GM19023 (cell line): ENCODE measurements around the gene SCAMP3.
A peak's percentile ranks its signal among the peaks of the same experiment; 100 is the strongest.

Experiments
- ATAC-seq: cut with Tn5 transposase; IDR thresholded peaks from one replicate; pipeline ENCODE4 v1.9.1; 2021; ENCODE audit warnings: mild to moderate bottlenecking, moderate library complexity; ENCODE audit not compliant: unreplicated experiment

SCAMP3 gene

DNA sequence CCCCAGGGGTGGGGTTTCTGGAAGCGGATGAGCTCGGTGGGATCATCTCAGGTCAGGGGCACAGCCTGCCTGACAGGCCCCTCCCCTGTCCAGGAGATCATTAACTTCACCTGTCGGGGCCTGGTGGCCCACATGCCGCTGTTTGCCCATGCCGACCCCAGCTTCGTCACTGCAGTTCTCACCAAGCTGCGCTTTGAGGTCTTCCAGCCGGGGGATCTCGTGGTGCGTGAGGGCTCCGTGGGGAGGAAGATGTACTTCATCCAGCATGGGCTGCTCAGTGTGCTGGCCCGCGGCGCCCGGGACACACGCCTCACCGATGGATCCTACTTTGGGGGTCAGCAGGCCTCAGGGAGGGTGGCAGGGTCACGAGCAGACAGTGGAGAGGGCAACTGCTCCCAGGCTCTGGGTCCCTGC, 23.5 kb upstream of the SCAMP3 start:
- no peak for ATAC-seq

DNA sequence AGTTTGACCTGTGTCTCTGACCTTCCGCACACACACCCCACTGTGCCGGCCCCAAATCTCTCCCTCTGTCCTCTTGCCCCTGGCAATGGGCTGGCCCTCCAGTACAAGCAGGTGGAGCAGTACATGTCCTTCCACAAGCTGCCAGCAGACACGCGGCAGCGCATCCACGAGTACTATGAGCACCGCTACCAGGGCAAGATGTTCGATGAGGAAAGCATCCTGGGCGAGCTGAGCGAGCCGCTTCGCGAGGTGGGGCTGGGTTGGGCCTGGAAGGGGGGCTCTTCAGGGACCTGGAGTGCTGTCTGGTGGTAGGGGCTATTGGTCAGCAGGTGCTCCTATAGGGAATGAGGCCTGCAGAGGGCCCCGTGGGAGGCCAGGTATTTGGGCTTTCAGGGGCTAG, 22.9 kb upstream of the SCAMP3 start:
- no peak for ATAC-seq

DNA sequence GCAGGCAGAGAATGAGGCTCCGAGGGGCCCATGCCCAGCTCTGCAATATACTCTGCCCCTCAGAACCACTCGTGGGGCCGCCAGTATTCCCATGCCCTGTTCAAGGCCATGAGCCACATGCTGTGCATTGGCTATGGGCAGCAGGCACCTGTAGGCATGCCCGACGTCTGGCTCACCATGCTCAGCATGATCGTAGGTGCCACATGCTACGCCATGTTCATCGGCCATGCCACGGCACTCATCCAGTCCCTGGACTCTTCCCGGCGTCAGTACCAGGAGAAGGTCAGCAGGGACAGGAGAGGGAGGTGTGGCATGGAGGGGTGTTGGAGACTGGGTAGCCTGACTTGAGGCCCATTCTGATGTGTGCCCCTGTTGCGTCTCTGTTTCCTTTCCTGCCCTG, 22.3 kb upstream of the SCAMP3 start:
- ATAC-seq: no peak

DNA sequence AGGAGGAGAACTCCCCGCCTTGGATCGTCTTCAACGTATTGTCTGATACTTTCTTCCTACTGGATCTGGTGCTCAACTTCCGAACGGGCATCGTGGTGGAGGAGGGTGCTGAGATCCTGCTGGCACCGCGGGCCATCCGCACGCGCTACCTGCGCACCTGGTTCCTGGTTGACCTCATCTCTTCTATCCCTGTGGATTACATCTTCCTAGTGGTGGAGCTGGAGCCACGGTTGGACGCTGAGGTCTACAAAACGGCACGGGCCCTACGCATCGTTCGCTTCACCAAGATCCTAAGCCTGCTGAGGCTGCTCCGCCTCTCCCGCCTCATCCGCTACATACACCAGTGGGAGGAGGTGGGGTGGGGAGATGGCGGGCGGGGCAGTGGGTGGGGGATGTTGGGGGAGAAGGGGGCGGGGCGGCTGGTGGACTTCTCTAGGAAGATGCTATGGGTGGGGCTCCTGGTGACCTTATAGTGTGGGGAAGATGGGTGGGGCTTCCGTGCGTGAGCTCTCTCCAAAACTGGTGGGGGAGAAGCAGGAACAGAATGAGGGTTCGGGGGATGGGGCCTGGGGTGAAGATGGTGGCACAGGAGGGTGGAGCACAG, 20.4 kb upstream of the SCAMP3 start:
- ATAC-seq: no peak

DNA sequence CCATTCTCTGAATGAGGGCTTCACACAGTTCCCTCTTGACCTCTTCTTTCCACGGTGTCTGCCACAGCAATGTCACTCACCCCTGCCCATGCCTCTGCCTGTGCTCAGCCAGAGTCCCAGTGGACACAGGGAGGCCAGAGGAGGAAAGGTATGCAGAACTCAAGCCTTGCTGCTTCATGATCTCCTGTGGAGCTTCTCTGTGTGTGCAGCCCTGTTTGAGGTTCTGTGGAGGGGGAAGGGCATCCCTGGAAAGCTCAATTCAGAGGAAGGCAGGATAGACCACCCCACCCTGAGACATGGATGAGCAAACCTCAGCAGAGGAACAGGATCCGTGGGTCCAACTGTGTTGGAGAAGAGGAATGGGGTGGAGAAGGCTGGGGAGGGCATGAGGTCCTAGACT, 17.1 kb upstream of the SCAMP3 start:
- ATAC-seq: no peak

DNA sequence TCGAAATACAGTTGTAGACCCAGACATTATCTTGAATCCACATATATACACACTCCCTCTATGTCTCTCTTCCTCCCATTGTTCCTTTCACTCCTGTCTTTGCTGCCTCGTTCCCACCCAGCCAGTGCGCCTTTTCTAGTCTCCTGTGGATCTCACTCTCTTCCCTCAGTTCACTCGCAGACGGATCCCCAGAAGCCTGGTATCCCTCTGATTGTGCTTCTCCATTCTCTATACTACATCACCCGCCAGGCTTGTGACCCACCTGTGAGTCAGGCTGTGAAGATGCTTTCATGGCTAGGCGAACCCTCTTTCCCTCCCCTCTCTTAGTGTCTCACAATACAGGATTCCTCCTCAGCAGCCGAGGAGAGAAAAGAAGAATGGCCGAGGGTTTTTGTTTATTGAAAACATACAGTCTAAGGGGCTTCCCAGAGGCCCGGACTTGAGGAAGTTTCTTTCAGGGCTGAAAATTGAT, 16.6 kb upstream of the SCAMP3 start:
- no peak for ATAC-seq

DNA sequence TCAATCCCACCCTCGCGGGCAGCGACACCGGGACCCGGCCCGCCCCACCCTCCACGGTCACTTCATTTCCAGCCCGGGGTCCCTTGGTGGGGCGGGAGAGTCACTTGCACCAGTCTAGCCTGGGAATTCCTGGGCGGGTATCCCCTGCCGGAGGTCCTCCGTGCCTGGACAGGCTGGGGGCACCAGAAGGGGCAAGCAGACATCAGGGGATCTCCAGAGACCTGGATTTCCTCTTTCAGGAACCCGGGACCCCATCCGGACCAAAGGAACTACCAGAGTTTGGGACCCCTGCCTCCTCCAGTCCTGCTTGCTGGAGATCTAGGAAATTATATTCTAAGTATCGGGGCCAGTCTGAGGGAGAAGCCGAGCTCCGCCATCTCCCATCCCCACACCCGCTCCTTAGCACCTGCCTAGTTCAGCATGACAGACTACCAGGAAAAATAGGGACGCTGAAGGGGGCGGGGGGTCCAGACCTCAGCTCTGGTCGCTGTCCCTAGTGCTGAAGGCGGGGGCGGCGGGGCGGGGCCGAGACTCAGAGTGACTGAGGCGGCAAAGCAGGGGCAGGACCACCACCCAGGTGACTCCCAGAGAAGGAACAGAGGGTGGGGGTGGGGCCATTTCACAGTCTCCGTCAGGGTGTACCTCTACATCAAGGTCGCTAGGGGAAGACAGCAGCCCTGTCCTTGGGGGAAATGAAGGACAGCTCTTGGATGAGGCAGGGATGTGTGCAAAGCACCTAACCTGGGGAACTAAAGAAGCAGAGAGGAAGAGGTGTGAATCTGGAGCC, 15.9 kb upstream of the SCAMP3 start:
- ATAC-seq: no peak

DNA sequence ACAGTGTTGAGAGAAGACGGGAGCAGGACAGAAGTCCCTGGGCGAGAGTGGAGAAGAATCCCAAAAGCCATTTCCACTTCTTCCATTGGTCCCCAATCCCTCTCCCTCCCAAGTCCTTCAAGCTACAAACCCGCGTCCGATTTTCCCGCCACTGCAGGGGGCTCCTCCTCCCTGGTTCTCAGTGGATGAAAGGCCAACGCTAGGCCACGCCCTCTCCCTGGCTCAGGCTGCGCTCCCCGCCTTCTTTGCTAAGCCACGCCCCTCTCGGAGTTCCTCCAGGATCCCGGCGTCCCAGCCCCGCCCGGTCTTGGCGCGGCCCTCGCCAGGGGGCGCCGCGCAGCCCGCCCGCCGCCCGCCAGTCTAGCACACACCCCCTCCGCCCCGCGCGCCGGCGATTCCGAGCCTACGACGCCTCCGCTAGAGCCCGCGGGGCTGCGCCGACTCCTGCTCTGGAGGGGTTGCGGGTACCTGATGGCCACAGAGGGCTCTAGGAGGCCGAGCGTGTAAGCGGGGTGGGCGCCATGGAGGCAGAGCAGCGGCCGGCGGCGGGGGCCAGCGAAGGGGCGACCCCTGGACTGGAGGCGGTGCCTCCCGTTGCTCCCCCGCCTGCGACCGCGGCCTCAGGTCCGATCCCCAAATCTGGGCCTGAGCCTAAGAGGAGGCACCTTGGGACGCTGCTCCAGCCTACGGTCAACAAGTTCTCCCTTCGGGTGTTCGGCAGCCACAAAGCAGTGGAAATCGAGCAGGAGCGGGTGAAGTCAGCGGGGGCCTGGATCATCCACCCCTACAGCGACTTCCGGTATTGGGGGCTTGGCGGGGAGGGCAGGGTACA, 15.1 kb upstream of the SCAMP3 start, which contains the start of gene HCN3:
TSS of gene HCN3 (plus strand) at position 394 of the 832 bp plus-strand sequence. CDS start at position 522, 128 bp downstream.
- ATAC-seq: peak; percentile 64

DNA sequence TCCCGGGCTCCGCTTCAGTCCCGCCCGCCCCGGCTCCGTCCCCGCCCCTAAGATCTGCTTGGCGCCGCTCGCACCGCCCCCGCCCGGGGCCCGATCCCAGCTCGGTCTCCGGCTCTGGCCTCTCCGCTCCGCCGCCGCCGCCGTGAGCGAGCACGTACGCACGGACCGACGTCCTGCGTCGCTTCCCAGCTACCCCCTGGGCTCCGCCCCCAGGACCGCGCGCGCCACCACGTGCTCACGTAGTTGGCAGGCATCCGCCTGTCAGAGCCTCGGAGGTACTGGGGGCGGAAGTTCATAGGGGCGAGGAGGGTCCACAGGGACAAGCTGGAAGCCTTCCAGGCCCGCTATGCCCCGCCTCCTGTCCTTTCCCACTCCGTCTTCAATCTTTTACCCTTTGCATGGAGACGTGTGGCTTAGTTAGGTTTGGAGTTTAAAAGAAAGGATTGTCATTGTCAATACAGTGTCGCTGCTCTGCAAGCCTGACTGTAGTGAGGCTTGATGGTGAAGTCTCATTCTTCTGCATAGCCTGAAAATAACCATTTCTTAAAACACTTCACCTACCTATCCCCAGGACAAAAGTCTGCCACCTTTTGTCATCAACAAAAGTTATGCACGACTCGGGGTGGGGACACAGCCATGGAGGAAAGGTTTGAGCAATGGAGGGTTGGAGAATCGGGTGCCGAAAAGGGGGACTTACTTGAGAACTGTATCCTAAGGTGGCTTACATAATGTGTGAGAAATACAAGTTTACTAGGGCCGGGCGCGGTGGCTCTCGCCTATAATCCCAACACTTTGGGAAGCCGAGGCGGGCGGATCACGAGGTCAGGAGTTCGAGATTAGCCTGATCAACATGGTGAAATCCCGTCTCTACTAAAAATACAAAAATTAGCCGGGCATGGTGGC, 11.4 kb upstream of the SCAMP3 start, which contains the start of gene CLK2:
TSS of gene CLK2 (minus strand) at position 162 of the 903 bp plus-strand sequence. CDS start 2,527 bp downstream, outside the sequence.
- ATAC-seq: peak; percentile 75

DNA sequence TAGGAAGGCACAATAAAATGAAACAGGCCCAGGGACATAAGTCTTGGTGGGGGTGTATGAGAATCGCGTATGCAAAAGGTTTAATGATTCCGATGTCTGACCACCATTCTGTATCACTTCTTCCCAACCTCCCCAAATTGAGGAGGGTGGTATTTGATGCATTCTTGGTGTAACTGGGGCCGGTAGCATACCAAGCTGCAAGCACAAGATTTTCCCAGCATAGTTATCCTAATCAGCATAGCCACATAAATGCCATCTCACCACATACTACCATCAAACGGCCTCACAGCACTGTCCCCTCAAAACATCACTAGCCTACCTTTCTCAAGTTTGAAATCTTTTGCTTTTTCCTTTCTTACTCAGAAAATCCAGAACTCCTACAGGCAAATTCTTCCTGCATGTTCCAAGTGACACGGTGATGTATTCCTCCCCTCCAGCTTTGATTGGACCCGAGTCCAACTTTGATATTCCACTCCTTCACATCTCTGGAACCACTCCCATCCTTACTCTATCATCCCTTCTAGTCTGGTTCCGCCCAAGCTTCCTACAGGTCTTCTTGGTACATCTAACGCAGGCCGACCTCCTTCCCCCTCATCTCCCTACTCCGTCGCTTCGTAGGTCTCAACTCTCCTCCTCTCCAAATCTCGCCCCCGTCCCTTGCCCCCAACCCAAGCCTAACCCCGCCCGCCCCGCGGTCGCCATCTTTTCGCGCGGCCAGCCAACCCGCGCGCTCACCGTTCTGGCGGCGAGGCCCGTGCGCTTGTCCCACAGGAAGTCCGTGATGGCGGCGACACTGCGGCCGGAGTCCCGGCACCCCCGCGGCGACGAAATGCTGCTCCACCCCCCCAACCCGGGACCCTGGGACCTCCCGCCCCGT, 10.5 kb upstream of the SCAMP3 start:
- peak; percentile 40 for ATAC-seq

DNA sequence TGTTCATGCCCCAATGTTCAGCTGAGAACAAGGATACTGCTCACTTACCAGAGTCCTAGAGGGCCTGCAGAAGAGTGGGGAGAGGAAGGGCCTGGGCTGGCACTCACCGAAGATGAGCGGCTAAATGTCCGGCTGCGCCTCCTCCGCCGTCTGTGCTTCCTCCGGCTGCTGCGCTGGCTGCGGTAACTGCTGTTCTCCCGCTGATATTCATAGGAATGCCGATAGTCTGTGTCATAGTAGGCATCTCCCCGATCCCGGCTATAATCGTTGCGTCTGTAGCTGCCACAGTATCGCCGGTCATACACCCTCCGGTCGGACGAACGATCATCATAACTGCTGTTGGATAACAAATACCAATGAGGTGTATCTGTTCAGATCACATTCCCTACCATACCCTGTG, 7.2 kb upstream of the SCAMP3 start:
- no peak for ATAC-seq

DNA sequence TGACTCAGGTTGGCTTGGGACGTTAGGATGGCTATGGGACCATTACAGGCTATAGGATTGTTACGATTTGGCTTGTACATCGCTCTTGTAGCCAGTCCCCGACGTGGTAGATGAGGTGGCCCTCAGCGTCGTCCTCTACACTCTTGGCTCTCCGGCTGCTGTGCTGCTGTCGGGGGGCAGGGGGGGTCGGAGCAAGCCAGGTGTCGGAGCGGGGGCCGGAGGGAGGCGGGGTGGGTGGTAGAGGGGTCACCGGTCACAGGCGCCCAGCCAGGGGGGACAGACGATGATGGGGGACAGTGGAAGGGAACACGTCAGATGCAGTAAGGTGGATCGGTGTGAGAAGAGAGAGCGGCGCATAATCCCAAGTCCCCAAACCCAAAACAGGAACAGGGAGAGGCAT, 6.5 kb upstream of the SCAMP3 start:
- no peak for ATAC-seq

DNA sequence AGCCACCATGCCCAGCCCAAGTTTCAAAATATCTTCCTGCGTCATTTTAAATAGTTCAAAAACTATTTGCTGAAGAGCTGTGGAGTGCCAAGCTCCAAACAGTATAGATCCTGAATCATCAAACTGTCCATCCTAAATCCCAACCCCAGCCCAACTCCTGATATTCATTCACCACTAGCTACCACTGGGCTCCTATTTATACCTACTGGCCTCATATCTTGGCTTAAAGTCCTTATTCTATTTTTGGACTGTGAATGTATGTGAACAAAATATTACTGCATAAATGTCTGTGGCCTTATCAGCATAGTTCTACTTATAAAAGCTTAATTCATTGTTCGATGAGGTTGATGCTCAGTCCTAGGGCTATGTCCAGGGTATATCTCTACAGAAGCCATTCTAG, 5.2 kb upstream of the SCAMP3 start:
- ATAC-seq: no peak

DNA sequence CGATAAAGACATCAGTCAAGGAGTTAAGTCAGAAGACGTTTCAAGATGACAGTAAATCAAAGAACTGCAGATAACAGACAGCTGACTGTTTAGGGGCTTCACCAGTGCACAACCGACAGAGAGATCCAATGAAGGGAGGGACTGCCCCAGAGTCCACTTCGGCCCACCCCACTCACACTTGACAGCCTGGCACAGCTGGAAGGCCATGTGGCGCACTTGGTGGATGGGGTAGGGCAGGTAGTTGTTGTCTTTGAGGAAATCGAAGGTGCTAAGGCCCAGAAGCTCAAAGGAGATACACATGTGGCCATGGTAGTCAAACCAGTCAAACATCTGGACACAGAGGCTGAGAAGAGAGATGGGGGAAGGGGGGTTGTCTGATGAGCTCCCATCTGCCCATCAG, 4.4 kb upstream of the SCAMP3 start:
- no peak for ATAC-seq

DNA sequence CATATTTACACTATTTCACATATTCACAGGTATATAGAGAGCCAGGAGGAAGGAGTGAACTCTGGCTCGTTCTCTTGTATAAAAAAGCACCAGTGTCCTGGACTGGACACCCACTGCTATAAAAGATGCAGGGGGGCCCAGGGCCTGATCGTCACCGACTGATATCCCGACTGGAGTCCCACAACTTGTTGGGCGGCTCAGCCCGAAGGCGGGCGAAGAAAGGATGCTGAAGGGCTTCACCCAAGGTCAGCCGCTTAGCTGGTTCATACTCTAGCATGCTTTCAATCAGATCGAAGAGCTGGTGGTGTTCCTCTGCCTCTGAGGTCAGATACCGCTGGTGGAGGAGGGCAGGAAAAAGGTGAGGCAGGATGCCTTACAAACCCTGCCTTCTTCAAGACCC, 907 bp upstream of the SCAMP3 start:
- ATAC-seq: no peak

DNA sequence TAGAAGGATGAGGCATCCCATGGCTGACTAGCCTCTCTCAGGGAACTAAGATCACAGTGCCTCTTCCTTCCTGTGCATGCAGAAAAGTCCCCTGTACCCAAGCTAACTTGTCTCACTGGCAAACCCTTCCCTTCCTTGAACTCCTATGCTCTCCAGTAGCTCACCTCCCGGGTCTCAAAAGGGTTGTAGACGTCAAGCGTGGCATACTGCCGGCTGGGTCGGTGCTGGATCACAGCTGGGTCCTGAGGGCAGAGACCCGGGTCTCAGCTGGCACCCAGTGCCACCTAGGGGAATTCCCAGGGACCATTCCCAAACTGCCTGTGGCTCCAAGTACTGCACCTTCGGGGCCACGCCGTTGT, 688 bp downstream of the SCAMP3 start:
- no peak for ATAC-seq

DNA sequence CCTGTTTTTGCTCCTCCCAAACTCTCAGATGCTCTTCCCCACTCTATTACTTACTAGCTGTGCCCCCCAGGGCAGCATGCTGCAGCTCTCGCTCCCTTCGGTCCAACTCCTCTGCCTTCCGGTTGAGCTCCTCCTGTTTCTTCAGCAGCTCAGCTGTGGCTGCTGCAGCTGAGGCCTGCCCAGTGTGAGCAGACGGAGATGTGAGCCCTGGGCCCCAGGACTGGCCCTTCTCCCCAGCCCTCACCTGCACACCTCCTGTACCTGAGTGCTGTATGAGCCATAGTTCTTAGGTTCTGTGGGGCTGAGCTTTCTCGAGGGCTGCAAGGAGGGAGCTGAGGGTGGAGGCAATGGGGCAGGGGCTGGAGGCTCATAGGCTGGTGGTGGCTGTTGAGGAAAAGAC, 1.9 kb downstream of the SCAMP3 start:
- ATAC-seq: no peak

DNA sequence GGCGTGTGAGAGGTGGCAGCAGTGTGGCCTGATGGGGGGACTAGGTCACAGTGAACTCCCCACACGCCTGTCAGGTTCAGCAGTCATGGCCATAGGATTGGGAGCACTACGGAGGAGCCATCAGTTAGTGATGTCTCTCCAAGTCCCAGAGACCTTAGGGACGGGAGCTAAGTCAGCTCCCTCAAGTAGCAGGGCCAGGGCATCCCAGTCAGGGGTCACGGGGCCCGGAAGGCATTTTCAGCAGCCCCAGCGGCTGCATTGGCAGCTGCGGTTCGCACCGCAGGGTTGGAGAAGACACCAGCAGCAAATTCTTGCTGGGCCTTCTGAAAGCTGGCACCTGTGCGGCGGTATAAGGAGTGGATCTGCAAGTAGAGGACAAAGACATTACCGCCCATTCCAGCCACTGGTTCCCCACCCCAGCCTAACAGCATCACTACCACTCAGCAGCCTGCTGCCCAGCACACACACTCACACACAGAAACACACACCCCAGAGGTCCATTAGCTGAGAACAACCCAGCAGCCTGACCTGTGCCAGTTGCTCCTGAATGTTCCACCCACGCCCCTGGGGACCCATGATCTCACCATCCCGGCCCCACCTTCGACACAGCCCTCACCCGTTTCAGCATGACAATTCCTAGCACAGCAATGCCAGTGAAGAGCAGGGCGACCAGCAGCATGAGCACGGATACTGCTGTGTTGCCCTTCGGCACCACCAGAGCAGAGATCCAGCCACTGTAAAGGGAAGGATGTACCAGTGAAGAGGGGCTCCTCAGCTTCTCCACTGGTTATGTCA, 5.9 kb downstream of the SCAMP3 start:
- ATAC-seq: no peak
